GM19351 (cell line): ENCODE data around the gene CMTM7.

Experiments
- ATAC-seq: cut with Tn5 transposase; IDR thresholded peaks from one replicate; pipeline ENCODE4 v1.9.1; 2021; ENCODE audit warnings: mild to moderate bottlenecking, moderate library complexity; ENCODE audit not compliant: unreplicated experiment

The CMTM7 gene, protein sequence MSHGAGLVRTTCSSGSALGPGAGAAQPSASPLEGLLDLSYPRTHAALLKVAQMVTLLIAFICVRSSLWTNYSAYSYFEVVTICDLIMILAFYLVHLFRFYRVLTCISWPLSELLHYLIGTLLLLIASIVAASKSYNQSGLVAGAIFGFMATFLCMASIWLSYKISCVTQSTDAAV

DNA sequence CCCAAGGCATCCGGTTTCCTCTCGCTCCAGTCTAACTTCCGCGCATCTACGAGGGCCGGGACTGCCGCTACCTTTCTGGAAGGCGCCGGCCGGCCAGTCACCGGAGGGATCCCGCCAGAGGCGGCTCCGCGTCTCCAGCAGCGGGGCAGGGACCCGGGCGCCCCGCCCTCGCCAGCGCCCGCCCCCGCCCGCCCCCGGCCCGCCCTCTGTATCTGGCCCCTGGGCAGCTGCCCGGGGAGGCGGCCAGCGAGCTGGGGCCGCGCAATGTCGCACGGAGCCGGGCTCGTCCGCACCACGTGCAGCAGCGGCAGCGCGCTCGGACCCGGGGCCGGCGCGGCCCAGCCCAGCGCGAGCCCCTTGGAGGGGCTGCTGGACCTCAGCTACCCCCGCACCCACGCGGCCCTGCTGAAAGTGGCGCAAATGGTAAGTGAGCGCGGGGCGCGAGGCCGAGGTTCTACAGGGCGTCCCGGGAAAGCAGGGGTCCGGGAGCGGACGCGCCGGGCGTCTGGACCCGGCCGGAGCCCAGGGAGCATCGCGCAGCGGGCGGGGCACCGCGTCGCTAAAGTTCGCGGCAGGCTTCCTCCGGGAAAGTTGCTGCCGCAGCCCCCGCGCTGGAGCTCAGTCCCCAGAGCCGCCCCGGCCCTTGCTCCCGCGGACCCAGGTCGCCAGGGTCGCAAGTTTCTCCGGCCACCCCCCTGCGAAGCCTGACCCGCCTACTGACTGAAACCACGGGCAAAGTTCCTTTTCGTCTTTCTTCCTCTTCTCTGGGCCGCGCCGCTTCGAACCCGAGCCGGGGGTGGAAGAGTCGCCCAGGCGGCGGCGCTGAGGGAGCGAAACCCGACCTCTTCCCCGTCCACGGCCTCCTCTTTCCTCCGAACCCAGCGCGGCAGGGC is at the start of gene CMTM7:
TSS of gene CMTM7 (plus strand) at position 211 of the 893 bp plus-strand sequence. CDS start at position 265, 54 bp downstream.
- peak; percentile 57 for ATAC-seq

DNA sequence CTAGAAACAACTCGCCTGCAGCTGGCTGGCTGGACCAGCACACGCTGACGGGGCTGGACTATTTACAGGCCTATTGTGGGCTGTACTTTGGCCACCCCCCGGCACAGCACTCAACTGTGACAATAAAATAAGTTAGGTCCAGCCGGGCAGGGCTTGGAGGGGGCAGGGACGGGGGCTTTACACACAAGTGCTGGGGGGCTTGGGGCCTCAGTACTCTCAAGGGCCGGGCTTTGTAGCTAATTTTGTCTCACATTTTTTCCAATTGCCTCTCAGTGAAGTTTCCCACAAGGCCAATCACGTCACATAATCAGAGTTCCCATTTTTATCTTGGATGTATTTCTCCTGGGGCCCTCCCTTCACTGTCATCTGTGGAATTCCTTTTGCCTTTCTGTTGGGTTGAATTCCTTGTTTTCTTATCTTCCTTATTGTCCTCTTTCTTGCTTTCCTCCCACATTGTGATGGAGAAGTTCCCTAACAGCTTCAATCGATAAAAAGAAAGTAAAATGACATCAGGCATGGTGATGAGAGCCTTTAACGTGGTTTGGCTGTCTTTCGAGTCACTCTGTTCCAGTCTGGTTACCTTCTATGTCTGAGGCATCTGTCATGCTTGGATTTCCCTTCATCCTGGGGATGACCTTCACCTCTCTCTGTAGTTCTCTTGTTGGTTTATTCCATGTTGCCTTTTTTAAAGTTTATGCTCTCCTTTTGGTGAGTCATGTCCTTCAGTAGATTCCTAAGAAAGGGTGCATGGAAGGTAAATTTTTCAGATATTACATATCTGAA is 44.1 kb upstream of the CMTM7 start:
- no peak for ATAC-seq

DNA sequence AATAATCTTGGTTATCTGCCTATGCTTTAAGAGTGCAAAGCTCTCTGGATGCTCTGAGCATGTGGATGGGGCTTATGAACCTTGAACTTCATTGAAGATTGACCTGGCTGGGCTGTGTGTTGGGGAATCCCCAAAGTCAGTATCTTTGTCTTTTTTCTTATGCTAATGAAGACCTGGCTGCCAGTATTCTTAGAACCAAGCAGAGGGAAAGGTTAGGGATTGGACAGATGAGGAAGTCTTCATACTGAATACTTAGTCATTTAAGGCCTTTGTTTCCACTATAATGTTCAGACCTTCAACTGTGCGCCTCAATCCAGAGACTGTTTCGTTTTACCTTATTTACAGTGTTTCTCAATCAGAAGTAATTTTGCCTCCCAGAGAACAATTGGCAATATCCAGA is 42.5 kb upstream of the CMTM7 start:
- no peak for ATAC-seq

DNA sequence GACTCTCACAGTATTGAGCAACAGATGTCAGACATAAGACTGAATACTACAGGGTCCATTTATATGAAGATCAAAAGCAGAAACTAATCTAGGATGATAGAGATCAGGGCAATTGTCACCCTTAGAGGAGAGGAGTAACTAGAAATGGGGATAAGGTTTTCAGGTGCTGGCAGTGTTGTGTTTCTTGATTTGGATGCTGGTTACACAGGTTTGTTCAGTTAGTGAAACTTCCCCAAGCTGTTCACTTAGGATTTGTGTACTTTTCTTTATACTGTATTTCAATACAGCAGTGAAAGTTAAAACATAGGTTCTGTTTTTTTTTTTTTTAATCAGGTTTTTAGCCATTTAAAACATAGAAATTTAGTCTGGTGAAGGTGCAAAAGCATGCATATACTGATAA is 39.1 kb upstream of the CMTM7 start:
- no peak for ATAC-seq

DNA sequence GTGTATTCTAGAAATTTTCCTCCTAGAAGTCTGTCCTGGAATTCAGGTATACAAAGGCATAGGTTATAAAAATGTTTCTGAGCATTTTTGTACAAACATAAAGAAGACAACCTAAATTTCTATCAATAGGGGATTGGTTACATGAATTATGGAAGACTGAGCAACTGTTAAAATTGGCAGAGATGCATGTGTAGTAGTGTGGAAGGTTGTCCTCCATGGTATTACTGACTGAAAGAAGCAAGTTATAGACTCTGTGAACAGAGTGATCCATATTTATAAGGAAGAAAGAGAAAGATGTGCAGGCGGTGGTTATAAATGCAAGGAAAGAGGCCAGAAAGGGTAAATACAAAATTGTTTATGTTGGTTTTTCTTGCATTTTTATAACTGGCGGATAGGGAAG is 38.3 kb upstream of the CMTM7 start:
- ATAC-seq: no peak

DNA sequence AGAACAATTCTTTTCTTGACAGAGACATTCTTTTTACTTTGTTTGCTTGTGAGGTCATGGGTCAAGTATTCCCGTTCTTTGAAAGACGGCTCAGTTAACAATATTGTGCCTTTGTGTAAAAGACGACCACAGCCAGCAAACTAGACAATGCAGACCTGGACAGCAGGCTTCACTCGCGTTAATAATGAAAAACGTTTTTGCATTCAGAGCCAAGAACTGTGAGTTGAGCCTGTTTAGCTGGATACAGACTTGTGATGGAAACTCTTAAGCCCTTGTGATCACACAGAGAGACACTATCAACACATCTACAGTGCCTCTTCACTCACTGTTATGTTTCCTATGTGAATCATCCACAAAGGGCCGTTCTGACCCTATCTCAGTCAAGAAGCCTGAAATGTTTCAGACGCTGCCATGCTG is 37.3 kb upstream of the CMTM7 start:
- ATAC-seq: no peak

DNA sequence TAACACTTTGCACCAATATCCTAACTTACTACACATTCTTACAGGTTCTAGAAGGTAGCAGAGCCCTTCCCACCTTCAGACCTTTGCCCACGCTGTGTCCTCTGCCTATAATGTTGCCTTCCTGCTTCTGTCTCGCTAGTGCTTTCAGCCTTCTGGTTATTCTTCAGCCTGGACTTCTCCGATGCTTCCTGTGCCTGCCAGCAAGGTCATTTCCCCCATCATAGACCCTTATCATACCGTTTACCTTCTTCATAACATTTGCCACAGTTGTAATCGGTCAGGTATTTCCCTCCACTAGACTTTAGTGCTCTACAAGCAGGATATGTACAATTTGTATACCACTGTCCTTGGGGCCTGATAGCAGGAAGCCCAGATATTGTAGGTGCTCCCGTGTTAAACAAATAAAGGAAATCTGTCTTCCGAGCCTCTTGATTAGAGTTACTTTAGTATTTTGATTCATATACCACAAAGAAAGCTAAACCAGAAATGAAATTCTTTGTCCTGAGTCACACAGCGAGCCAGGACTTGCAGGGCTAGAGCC is 35.8 kb upstream of the CMTM7 start:
- ATAC-seq: no peak

DNA sequence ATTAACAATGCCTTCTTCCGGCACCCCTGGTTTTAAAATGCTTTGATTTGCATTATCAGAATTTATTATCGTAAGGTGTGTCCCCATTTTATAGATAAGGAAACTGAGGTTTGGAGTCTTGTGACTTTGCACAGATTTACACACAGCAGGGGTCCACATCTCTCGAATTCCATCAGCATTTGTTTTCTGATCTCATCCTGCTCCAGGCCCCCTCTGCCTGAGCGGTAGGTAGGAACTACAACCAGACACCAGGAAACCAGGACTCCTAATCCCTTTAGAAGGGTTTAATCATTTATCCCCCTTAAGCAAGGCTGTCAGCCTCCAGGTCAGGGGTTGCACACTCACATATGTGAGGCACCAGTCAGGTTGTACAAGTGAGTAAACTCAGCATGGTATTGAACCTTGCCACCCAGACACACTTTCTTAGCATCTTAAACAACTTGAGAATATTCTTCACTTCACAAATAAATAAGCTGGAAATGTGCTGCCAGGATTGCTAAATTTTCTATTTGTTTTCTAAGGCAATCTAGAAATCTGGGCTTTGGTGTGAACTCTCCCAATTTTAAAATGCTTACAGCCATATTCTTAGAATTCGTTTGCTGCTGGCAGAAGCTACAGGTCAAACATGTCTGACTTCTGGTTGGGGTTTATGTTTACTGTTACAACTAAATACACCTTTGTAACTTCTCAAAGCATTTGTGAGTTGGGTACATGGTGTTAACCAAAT is 31.7 kb upstream of the CMTM7 start:
- ATAC-seq: no peak

DNA sequence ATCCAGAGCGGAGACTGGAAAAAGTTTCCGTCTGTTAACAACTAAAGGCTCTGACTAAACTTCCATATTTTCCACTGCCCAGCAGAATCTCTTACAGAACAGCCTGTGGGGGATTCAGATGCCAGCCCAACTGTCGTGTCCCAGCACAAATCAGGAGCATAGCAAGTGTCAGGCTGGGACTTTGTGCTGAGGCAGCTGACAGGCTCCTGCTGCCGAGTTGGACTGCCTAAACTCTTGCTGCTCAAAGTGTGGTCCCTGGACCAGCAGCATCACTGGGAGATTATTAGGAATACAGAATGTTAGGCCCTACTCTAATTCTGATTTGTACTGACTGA is 31.2 kb upstream of the CMTM7 start:
- no peak for ATAC-seq

DNA sequence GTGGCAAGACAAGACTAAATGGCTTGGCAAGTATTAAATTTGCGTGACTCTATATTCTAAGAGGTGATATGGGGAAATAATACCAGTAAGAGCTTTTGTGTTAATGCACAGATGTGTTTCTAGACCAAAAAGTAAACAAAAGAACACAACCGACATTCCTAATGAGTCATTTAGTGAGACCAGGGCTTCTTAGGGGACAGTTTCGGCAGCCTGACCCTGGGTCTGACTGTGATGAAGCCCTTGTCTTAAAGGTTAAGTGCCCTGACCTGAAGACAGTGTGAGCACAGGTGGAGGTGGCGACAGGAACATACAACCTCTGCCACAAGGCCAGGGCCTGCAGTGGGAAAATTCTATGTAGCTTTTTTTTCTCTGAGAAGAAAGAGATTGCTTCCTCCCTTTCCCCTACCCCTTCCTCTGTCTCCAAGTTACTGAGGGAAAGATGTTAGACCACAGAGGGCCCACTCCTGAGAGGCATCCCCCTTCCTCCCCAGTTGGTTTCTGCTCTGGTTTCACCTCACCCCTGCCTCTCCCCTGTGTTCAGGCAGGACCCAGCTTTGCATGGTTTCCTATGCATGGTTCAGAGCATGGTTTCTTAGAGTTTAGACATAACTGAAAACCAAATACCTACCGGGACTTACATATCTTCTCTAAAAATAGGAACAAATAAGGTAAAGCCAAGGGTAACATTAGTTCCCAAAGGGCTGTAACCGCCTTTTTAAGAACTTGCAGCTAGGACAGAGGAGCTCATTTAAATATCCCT is 24.8 kb upstream of the CMTM7 start:
- ATAC-seq: peak; percentile 76

DNA sequence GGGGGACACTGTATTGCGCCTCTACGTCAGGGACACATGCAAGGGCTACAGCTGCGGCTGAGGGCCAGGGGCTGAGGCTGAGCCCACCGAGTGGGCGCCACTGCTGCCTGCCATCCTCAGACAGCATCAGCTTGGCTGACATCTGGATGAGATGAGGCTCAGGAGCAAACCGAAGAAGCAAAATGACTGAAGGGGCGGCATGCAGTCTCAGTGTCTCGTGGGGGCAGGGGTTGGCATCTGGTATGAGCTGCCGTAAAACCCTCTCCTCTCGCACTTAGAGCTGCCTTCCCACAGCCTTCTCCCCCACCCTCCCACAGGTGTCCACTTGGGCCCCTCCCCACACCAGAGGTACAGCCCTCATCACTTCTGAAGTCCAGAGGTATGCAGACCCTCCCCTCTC is 24.2 kb upstream of the CMTM7 start:
- no peak for ATAC-seq

DNA sequence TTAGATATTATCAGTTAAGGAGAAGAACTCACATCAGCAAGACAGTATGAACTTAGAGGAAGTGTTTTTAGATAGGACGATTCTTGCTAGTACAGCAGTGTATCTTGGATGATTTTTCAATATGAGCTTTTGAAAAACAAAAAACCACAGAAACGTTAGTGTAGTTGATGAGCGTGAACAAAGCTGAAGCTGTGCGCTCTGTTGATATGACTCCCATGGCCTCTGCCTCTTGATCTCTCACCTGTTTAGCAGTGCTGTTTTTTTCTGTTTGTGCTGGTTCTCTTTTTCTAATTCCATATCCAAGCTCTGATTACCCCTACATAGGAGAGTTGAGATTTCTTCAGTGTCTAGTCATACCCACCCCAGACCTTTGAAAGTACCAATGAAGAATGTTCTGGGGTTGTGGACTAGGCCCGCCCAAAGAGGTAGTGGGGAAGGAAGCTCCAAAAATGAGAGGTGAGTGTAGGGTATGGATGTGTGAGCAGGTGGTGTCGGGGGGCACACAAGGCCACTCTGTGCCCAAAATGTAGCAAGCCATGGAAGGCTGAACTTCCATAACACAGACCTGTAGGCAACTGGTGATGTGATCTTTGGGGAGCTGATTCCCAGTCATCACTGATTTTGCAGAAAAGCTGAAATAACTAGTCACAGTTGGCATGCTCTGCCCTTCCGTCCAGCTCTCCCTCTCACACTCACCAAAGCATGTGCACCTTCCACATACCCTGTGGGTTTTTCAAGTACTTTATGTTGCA is 20.0 kb upstream of the CMTM7 start:
- ATAC-seq: no peak

DNA sequence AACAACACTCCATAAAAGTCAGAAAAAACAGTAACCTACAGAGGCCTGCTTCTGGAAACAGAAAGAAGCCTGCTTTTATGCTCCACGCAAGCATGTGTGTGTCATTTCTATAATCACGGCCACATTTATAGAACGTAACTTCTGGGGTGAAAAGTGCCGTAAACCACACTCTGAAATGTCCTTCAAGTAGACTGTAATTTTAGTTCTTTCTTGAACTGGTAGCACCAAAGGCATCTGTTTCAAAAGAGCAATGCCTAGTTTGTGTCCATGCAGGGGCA is 19.5 kb upstream of the CMTM7 start:
- ATAC-seq: no peak

DNA sequence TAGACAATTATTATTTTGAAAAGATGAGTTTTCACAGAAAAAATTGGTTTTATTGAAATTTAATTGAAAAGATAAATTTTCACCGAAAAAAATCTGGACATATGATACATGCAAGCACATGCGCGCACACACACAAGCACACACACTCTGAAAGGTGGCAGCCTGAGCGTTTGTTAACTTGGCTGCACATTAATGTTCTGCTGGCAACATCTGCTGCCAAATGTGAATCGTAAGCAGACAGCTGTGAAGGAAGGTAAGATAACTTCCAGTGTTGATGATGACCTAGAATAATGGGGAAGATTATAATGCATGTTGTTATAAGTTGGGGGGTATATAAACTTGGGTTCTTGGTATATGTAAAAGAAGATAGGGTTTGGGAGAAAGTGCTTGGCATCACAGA is 18.4 kb upstream of the CMTM7 start:
- no peak for ATAC-seq

DNA sequence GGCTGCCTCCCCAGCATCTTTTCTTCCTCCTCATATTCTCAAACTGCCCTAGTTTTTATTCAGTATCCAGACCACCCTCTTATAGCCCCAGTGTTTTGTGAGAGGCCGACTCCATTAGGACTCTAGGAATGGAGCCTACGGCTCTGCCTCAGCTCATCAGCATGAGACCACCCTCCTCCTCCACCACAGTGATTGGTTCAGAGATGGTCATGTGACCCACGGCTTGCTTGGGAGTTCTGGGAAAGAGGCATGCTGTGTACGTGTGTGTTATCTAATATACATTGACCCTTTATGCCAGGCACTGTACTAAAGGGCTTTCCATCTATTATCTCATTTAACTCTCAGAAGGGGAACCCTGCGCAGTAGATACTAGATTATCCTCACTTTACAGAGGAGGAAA is 17.8 kb upstream of the CMTM7 start:
- ATAC-seq: no peak

DNA sequence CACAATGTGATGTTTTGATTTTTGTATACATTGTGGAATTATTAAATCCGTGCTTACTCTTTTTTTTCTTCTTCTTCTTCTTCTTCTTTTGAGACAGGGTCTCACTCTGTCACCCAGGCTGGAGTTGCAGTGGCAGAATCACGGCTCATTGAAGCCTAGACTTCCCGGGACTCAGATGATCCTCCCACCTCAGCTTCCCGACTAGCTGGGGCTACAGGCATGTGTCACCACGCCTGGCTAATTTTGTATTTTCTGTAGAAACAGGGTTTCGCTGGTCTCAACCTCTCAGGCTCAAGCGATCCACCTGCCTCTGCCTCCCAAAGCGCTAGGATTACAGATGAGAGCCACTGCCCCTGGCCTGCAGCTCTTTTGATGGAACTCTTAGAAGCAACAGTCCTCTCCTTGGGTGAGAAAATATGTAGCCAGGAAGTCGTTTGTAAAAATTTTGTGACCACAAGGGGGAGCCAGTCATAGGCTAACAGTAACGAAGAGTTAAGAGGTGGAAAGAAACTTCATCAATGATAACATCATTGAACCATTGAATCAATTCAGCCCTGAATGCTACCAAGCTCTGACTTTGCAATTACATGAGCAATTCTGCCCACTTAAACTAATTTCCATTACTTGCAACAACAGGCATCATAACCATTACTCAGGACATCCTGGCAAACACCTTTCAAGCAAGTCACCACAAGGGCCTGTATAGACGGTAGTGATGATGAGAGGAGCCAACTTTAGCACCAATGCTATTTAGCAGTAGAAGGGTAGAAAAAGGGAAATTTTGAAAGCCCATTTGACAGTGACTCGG is 16.7 kb upstream of the CMTM7 start:
- peak; percentile 65 for ATAC-seq

DNA sequence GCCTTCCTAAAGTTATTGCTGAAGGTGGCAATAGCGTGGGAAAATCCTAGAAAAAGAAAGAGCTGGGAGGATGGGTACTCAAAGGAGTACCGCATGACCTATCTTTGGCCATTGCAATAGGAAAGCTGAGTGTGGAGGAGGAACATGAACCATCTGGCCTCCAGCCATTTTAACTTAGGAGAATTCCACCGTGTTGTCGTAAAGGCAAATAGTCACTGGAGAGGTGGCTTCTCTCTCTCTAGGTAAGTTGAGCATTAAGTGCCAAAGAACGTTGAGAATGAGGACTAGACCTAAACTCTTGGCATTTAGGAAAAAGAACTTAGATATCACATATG is 16.1 kb upstream of the CMTM7 start:
- ATAC-seq: no peak

DNA sequence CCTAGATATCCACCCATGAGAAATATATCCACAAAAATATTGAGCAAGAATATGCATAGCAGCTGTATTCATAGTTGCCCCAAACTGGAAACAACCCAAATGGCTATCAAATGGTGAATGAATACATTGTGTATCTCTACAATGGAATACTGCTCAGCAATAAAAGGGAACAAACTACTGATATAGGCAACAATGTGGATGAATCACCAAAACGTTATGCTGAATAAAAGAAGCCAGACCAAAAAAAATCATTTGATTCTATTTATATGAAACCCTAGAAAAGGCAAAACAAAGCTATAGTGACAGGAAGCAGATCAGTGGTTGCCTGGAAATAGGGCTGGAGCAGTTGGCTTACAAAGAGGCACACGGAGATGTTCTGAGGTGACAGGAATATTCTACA is 15.5 kb upstream of the CMTM7 start:
- no peak for ATAC-seq
